ENCODE results near the gene MS4A15.

GRCh38 chr11:60748225-60748624 is 8.4 kb upstream of the MS4A15 start:
- TF ChIP-seq, protein P1, sequence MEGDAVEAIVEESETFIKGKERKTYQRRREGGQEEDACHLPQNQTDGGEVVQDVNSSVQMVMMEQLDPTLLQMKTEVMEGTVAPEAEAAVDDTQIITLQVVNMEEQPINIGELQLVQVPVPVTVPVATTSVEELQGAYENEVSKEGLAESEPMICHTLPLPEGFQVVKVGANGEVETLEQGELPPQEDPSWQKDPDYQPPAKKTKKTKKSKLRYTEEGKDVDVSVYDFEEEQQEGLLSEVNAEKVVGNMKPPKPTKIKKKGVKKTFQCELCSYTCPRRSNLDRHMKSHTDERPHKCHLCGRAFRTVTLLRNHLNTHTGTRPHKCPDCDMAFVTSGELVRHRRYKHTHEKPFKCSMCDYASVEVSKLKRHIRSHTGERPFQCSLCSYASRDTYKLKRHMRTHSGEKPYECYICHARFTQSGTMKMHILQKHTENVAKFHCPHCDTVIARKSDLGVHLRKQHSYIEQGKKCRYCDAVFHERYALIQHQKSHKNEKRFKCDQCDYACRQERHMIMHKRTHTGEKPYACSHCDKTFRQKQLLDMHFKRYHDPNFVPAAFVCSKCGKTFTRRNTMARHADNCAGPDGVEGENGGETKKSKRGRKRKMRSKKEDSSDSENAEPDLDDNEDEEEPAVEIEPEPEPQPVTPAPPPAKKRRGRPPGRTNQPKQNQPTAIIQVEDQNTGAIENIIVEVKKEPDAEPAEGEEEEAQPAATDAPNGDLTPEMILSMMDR (IDR thresholded peaks at IDR 0.05), result no peak
- no peak for TF ChIP-seq POLR2A (IDR thresholded peaks at IDR 0.05)

All from upper lobe of left lung (tissue), 4 donors.